Mesodermal cell (in vitro differentiated cells): ENCODE results near the gene LRRC28.

Source experiments
- H3K27ac ChIP-seq: 2 replicates; pipeline ENCODE4 v1.7.0; 2013; ENCODE audit warnings: mild to moderate bottlenecking, low read depth, low read length, moderate library complexity; ENCODE audit not compliant: severe bottlenecking
- H3K36me3 ChIP-seq: 2 replicates; pipeline ENCODE4 v1.7.1; 2013; ENCODE audit warnings: mild to moderate bottlenecking, low read length, moderate library complexity; ENCODE audit not compliant: control insufficient read depth, insufficient read depth
- H3K4me1 ChIP-seq: one replicate; pipeline ENCODE4 v1.7.1; 2013; ENCODE audit warnings: mild to moderate bottlenecking, low read length; ENCODE audit not compliant: insufficient read depth, control insufficient read depth, poor library complexity, severe bottlenecking
- H3K4me3 ChIP-seq: 2 replicates; pipeline ENCODE4 v1.7.0; 2013; ENCODE audit warnings: low read length, control low read depth, mild to moderate bottlenecking; ENCODE audit not compliant: insufficient read depth, poor library complexity, severe bottlenecking; ENCODE audit errors: extremely low read depth
- H3K9me3 ChIP-seq: 2 replicates; pipeline ENCODE4 v1.7.1; 2013; ENCODE audit warnings: mild to moderate bottlenecking, low read length, moderate library complexity; ENCODE audit not compliant: control insufficient read depth
- WGBS, 2 experiments: methylation state at CpG; one replicate each; pipeline ENCODE4 v1.1.5; 2013; ENCODE audit warnings: missing lambda C conversion rate in 2 of 2; ENCODE audit not compliant: insufficient coverage in 2 of 2; 5-methylcytosine and 5-hydroxymethylcytosine counted together

Gene LRRC28

DNA sequence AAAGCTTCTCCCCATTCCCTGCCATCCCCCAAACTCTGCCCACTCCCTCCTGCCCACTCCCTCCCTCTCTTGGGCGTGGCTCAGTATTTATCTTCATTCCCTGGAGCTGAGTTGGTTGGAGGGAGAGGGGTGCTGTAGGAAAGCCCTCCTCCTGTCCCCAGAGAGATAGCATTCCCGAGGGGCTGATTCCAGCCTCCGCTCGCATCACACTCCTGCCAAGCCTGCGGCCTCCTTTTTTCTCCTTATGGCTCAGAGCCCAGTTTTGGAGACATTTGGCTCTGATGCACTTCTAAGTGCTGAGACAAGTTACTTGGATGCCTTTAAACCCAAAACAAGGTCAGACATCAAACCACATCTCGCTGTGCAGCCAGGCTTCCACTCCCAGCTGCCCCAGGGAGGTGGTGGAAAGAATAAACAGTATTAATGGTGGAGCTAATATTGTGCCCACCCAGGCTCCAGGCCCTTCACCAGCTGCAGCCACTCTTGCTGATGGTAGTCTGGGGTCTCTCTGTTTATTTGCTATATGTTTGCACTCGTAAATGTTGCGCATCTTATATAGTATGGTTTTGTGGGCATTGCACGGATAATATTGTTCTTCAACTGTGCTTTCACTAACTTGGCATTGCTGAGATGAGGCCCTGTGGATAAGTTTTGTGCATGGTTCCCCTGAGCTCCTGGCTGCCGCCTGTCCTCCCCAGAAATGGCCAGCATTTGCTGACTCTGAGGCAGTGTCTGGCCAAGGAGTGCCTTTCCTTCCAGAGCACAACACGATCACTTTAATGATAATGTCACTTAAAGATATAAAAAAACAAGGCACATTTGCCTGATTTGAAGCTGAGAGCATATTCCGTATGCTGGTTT is 157.2 kb downstream of the LRRC28 start:
- H3K4me1 ChIP-seq, result peaks cover 12% of the 10 kb centered on the region
- 94 to 95% methylated on average over 7 to 8 of the region's 12 CpGs for WGBS, 2 experiments
- H3K4me3 ChIP-seq, result no peak overlapping the region
- H3K9me3 ChIP-seq, result no peaks in the 10 kb centered on the region
- no peaks in the 10 kb centered on the region for H3K36me3 ChIP-seq
- no peak overlapping the region for H3K27ac ChIP-seq

DNA sequence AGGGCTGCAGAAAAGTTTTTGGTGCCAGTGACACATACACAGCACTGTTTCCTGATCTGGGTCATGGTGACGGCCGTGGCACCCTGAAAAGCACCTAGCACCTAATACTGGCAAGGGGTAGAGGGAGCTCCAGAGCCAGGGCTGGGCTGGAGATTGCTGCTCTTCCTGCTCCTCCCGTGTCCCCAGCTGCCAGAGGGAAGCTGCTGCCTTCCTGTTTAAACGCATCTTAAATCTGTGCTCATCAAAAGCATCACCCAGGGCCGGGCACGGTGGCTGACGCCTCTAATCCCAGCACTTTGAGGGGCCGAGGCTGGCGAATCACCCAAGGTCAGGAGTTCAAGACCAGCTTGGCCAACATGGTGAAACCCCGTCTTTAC is 157.8 kb downstream of the LRRC28 start:
- WGBS, 2 experiments, result 19 to 23% methylated on average over 5 to 7 of the region's 10 CpGs
- Histone ChIP-seq H3K27ac (no peak overlapping the region), H3K4me3 (no peak overlapping the region)

DNA sequence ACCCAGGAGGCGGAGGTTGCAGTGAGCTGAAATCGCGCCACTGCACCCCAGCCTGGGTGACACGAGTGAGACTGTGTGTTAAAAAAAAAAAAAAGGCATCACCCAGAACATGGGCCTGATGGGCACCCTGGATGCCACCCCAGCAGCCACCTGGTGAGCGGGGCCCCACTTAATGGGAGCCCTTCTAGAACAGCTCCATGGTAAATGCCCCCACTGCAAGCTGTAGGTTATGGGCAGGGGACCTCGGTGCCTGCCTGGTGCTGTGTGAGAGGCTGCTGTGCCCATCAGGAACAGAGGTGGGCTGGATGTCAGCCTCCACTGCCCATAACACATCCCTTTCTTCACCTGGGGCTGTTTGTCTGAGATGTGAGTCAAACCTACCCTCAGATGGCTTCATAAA is 158.3 kb downstream of the LRRC28 start:
- Histone ChIP-seq H3K4me3 (no peak overlapping the region), H3K4me1 (peaks cover 12% of the 10 kb centered on the region), H3K9me3 (no peaks in the 10 kb centered on the region), H3K27ac (no peak overlapping the region), H3K36me3 (no peaks in the 10 kb centered on the region)
- 89 to 97% methylated on average over 2 to 5 of the region's 6 CpGs for WGBS, 2 experiments

More for the DNA sequence above, 157.8 kb downstream of the LRRC28 start:
- Histone ChIP-seq H3K4me1 (peaks cover 12% of the 10 kb centered on the region), H3K36me3 (no peaks in the 10 kb centered on the region), H3K9me3 (no peaks in the 10 kb centered on the region)

DNA sequence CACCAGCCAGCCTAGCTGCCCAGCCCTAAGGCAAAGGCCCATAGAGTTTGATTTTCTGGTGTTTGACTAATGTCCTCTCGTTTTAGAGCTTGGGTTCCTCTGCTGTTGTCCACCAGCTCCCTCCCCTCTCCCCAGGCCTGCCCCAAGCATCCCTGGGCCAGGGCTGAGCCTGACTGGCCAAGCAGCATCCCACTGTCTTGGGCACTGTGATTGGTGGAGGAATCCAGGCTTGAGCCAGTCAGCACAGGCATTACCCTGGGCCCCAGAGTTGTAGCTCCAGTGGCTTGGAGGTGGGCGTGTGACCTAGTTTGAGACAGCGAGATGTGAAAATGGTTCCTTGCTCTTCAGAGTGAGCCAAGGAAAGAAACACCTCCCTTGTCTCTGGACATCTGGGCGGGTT is 159.2 kb downstream of the LRRC28 start:
- WGBS, 2 experiments, result 81 to 89% methylated on average over 3 to 4 of the region's 4 CpGs
- H3K9me3 ChIP-seq, result no peaks in the 10 kb centered on the region
- H3K4me1 ChIP-seq, result peaks cover 12% of the 10 kb centered on the region
- no peaks in the 10 kb centered on the region for H3K36me3 ChIP-seq
- no peak overlapping the region for H3K27ac ChIP-seq
- no peak overlapping the region for H3K4me3 ChIP-seq

DNA sequence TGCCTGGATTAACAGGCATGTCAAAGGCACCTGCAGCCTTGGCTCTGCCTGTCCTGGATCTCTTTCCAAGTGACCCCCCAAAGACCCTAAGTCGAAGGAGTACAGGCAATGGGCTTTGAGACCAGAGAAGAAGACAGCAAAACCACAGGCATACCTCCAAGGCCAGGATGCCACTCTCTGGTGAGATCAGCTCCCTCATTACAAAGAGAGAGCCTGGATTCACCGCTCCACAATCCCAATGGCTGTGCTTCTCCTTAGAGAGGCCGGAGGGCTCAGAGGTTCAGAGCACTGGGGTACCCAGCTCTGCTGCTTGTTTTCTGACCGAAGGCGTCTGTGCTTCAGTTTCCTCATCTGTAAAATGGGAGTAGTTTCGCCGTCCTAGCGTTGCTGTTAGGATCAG is 160.0 kb downstream of the LRRC28 start:
- Histone ChIP-seq H3K4me3 (no peak overlapping the region), H3K4me1 (peaks cover 12% of the 10 kb centered on the region), H3K27ac (no peak overlapping the region), H3K9me3 (no peaks in the 10 kb centered on the region), H3K36me3 (no peaks in the 10 kb centered on the region)
- 91% methylated on average over 3 to 5 of the region's 8 CpGs for WGBS, 2 experiments

DNA sequence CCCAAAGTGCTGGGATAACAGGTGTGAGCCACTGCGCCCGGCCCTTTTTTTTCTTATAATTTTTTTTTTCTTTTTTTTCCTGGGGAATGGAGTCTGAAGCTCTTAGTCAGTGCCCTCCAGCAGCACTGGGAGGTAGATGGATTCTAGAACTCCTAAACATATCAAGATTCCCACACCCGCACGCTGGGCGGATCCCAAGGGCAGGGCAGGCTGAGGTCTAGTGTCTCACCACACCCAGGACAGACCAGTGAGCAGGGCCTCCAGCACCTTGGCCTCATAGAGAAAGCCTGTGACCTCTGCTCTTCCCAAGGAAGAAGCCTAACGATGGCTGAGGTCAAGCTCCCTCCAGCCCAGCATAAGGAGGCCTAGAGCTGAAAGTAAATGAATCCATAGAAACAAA is 160.8 kb downstream of the LRRC28 start:
- Histone ChIP-seq H3K9me3 (no peaks in the 10 kb centered on the region), H3K36me3 (no peaks in the 10 kb centered on the region), H3K27ac (no peak overlapping the region), H3K4me1 (peaks cover 12% of the 10 kb centered on the region), H3K4me3 (no peak overlapping the region)
- WGBS, 2 experiments, result 83 to 90% methylated on average over 2 to 3 of the region's 6 CpGs

DNA sequence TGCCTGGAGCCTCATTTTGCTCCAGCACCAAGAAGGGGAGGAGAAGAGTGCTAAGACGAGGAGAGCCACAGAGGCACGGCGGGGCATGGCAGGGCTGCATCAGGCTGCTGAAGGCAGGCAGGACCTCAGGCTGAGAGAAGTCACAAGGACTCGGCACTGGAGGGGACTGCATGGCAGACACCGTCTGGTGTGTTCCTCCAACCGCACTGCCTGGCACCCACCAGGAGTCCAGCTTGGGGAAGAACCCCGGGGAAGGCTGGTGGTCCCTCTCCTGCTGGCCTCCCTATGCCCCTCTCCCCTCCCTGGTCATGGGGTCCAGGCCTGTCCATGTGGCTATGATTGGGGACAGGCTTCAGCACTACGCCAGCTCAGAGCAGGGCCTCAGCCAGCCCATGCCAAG is 161.3 kb downstream of the LRRC28 start:
- H3K27ac ChIP-seq, result no peak overlapping the region
- H3K9me3 ChIP-seq, result no peaks in the 10 kb centered on the region
- 96 to 98% methylated on average over 8 of the region's 8 CpGs for WGBS, 2 experiments
- H3K4me1 ChIP-seq, result peaks cover 12% of the 10 kb centered on the region
- no peak overlapping the region for H3K4me3 ChIP-seq
- H3K36me3 ChIP-seq, result no peaks in the 10 kb centered on the region

DNA sequence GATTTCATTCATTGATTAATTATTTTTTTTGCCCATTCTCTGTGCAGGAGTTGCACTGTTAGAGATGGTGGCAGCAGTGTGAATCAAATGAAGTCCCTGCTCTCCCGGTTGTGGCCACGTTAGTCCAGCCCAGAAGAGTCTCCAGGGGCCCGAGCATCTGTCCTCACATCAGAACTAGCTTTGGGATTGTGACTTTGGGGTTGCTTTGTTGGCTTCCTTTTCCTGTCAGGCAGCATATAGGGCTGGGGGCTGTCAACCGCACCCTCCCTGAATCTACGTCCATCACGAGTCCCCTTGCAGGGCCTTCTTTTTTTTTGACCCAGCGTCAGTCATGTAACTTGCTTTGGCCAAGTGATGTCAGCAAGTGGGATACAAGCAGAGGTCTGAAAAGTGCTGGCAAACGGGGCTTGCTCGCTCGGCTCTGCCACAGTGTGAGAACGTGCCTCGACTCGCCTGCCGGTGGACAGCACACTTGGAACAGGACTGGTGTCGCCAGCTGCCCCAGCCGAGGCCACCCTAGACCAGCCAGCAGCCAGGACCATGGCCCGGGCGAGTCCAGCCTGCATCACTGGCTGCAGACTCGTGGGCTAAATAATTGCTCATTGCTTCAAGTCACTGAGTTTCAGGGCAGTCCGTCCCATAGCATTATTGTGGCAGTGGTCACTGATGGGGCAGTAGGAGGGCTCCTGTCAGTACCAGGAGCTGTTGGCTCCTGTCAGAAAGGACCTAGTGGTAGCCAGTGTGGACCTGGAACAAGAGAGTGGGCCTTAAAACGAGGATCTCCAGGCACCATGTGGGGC is 162.9 kb downstream of the LRRC28 start:
- WGBS, 2 experiments, result 91 to 94% methylated on average over 19 to 20 of the region's 21 CpGs
- Histone ChIP-seq H3K27ac (no peak overlapping the region), H3K9me3 (no peaks in the 10 kb centered on the region), H3K36me3 (no peaks in the 10 kb centered on the region), H3K4me3 (no peak overlapping the region), H3K4me1 (no peaks in the 10 kb centered on the region)

DNA sequence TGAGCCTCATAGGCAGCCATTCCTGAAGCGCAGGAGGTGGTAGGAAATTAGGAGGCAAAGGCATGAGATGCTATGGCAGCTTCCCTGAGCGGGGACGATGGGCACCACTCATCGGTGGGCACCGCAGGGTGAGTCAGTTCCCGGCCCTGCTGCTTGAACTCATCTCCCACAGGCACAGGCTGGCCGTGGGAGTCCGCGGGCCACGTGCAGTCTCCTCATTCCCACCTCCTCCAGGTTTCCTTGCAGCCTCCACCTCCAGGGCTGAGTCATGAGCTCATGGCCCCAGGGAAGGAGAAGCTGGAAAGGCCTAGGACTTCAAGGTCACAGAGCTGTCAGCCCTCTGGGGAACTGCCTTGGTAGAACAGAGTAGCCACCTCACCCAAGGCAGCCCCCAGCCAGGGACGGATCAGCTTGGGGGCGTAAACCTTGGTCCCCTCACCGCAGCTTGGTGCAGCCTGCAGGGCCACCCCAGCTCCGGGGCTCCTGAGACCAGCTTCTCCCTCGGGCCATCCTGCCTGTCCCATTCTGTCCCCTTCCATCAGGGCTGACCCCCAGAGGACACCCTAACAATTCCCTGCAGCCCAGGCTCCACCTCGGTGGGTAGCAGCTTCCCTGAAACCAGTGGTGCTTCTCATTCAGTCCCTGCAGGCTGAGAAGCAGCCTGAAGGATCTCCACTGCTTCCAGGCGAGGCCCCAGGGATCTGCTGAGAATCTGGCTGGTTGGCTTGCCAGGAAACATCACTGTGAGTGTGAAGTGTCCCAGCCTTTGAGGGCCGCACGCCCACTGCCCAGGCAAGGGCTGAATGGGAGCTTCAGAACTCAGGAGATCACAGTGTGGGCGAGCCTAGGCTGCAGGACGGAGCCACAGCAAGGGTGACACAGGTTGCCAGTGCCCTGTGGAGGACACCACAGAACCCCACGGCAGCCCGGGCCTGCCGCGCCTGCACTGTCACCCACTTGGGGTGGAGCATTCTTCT is 163.8 kb downstream of the LRRC28 start:
- no peak overlapping the region for H3K27ac ChIP-seq
- no peaks in the 10 kb centered on the region for H3K9me3 ChIP-seq
- no peaks in the 10 kb centered on the region for H3K36me3 ChIP-seq
- 96 to 97% methylated on average over 20 to 25 of the region's 25 CpGs for WGBS, 2 experiments
- no peaks in the 10 kb centered on the region for H3K4me1 ChIP-seq
- H3K4me3 ChIP-seq, result no peak overlapping the region
